ENCODE data around the gene TRAPPC11.

TRAPPC11 gene

DNA sequence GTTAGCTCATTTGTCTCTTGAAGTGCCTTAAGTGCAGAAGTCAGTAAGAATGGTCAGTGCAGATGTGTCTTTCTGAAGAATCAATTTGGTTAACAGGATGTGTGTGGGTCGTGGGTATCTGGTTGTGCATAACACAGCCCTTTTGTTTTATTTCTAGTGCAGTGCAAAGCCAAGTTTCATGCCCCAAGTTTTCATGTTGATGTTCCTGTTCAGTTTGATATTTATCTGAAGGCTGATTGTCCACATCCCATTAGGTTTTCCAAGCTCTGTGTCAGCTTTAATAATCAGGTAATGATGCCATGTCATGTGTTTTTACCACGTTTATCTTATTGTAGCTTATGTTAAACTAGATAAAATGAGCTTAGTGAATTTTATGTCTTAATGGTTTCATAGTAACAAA is 27.4 kb downstream of the TRAPPC11 start:
- Histone ChIP-seq H3K36me3 (replicated peaks; ENCODE audit: low read depth, low read length) (no peaks in the 10 kb centered on the region), H3K4me3 (ENCODE audit: low read length) (no peak overlapping the region)

DNA sequence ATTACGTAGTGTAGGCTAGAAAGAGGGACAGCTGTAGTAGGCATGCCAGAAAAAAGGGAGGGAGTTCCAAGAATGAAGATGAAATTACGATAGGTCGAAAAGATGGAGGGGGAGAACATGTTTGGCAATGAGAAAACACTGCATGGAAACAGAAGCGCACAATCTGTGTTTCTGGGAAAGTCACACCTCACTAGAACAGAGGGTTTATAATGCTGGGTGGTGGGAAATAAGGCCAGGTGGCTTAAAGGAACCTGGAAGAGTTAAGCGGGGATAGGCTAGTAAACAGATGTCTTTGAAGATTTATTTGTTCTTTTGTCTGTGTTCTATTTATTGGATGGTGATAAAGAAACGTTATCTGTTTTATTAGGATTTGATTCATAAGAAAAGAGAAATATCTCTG is 29.1 kb downstream of the TRAPPC11 start:
- Histone ChIP-seq H3K9me3 (ENCODE audit: insufficient read depth, low read length) (no peaks in the 10 kb centered on the region), H3K36me3 (replicated peaks; ENCODE audit: low read depth, low read length) (no peaks in the 10 kb centered on the region), H3K4me3 (ENCODE audit: low read length) (no peak overlapping the region), H3K79me2 (ENCODE audit: low read length) (no peaks in the 10 kb centered on the region), H3K9ac (ENCODE audit: low read length) (no peak overlapping the region), H3K4me2 (ENCODE audit: low read length) (no peak overlapping the region), H3K27ac (ENCODE audit: low read length) (no peak overlapping the region), H2AFZ (ENCODE audit: low read depth, low read length) (no peak overlapping the region), H3K27me3 (ENCODE audit: low read depth, low read length) (no peaks in the 10 kb centered on the region), H3K4me1 (ENCODE audit: low read length) (no peaks in the 10 kb centered on the region), H4K20me1 (ENCODE audit: insufficient read depth, low read length) (no peaks in the 10 kb centered on the region)
- TF ChIP-seq EZH2phosphoT487 (IDR thresholded peaks at IDR 0.05; ENCODE audit: low read depth) = no peak
- TF ChIP-seq, protein P1, sequence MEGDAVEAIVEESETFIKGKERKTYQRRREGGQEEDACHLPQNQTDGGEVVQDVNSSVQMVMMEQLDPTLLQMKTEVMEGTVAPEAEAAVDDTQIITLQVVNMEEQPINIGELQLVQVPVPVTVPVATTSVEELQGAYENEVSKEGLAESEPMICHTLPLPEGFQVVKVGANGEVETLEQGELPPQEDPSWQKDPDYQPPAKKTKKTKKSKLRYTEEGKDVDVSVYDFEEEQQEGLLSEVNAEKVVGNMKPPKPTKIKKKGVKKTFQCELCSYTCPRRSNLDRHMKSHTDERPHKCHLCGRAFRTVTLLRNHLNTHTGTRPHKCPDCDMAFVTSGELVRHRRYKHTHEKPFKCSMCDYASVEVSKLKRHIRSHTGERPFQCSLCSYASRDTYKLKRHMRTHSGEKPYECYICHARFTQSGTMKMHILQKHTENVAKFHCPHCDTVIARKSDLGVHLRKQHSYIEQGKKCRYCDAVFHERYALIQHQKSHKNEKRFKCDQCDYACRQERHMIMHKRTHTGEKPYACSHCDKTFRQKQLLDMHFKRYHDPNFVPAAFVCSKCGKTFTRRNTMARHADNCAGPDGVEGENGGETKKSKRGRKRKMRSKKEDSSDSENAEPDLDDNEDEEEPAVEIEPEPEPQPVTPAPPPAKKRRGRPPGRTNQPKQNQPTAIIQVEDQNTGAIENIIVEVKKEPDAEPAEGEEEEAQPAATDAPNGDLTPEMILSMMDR (IDR thresholded peaks at IDR 0.05; ENCODE audit: low read depth, low read length) = no peak

More for the DNA sequence above, 27.4 kb downstream of the TRAPPC11 start:
- no peak overlapping the region for H3K27ac ChIP-seq (ENCODE audit: low read length)
- TF ChIP-seq EZH2phosphoT487 (IDR thresholded peaks at IDR 0.05; ENCODE audit: low read depth) = no peak
- TF ChIP-seq, protein P1 (IDR thresholded peaks at IDR 0.05; ENCODE audit: low read depth, low read length) = no peak
- H3K79me2 ChIP-seq (ENCODE audit: low read length) = no peaks in the 10 kb centered on the region
- H4K20me1 ChIP-seq (ENCODE audit: insufficient read depth, low read length) = no peaks in the 10 kb centered on the region
- H3K9me3 ChIP-seq (ENCODE audit: insufficient read depth, low read length) = no peaks in the 10 kb centered on the region
- no peaks in the 10 kb centered on the region for H3K27me3 ChIP-seq (ENCODE audit: low read depth, low read length)
- no peaks in the 10 kb centered on the region for H3K4me1 ChIP-seq (ENCODE audit: low read length)
- H3K9ac ChIP-seq (ENCODE audit: low read length) = no peak overlapping the region
- no peak overlapping the region for H3K4me2 ChIP-seq (ENCODE audit: low read length)
- no peak overlapping the region for H2AFZ ChIP-seq (ENCODE audit: low read depth, low read length)

DNA sequence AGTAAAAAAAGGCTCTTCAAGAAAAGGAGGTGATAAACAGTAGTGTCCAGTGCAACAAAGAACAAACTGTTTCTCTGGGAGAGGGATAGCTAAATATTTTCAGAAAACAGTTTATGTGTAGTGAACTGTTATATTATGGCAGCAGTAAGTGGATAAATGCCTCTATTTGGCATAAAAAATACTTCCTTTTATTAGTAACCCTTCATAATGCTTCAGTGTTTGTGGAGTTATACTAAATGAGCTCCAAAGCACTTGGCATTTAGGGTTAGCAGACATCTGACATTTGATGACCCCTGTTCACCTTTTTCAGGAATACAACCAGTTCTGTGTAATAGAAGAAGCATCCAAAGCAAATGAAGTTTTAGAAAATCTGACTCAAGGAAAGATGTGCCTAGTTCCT is 31.9 kb downstream of the TRAPPC11 start:
- no peaks in the 10 kb centered on the region for H3K27me3 ChIP-seq (ENCODE audit: low read depth, low read length)
- no peak overlapping the region for H3K9ac ChIP-seq (ENCODE audit: low read length)
- H3K36me3 ChIP-seq (replicated peaks; ENCODE audit: low read depth, low read length) = no peaks in the 10 kb centered on the region
- no peak overlapping the region for H3K4me2 ChIP-seq (ENCODE audit: low read length)
- no peak overlapping the region for H2AFZ ChIP-seq (ENCODE audit: low read depth, low read length)
- no peak overlapping the region for H3K4me3 ChIP-seq (ENCODE audit: low read length)
- H3K9me3 ChIP-seq (ENCODE audit: insufficient read depth, low read length) = no peaks in the 10 kb centered on the region
- H3K4me1 ChIP-seq (ENCODE audit: low read length) = no peaks in the 10 kb centered on the region
- H4K20me1 ChIP-seq (ENCODE audit: insufficient read depth, low read length) = no peaks in the 10 kb centered on the region
- TF ChIP-seq, protein P1 (IDR thresholded peaks at IDR 0.05; ENCODE audit: low read depth, low read length) = no peak
- no peak for TF ChIP-seq EZH2phosphoT487 (IDR thresholded peaks at IDR 0.05; ENCODE audit: low read depth)
- no peaks in the 10 kb centered on the region for H3K79me2 ChIP-seq (ENCODE audit: low read length)
- H3K27ac ChIP-seq (ENCODE audit: low read length) = no peak overlapping the region

DNA sequence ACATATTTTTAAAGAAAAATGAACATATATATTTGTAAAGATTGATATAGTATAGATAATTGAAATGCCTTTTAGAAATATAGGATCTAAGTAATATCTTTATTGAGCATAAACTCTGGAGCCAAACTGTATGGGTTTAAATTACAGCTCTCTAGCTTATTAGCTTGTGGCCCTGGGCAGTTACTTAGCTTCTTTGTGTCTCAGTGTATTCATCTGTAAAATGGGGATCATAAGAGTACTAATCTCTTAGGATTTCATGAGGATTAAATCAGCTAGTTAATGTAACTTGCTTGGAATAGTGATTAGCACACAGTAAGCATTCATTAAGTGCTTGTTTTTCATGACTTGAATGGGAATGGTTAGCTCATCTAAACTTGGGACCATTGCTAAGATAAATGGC is 32.8 kb downstream of the TRAPPC11 start:
- H2AFZ ChIP-seq (ENCODE audit: low read depth, low read length) = no peak overlapping the region
- no peaks in the 10 kb centered on the region for H3K79me2 ChIP-seq (ENCODE audit: low read length)
- no peaks in the 10 kb centered on the region for H3K27me3 ChIP-seq (ENCODE audit: low read depth, low read length)
- no peaks in the 10 kb centered on the region for H3K9me3 ChIP-seq (ENCODE audit: insufficient read depth, low read length)
- H3K4me1 ChIP-seq (ENCODE audit: low read length) = no peaks in the 10 kb centered on the region
- H3K4me2 ChIP-seq (ENCODE audit: low read length) = no peak overlapping the region
- no peak overlapping the region for H3K4me3 ChIP-seq (ENCODE audit: low read length)
- H3K27ac ChIP-seq (ENCODE audit: low read length) = no peak overlapping the region
- H3K9ac ChIP-seq (ENCODE audit: low read length) = no peak overlapping the region
- no peaks in the 10 kb centered on the region for H4K20me1 ChIP-seq (ENCODE audit: insufficient read depth, low read length)
- no peaks in the 10 kb centered on the region for H3K36me3 ChIP-seq (replicated peaks; ENCODE audit: low read depth, low read length)
- TF ChIP-seq, protein P1 (IDR thresholded peaks at IDR 0.05; ENCODE audit: low read depth, low read length) = no peak
- TF ChIP-seq EZH2phosphoT487 (IDR thresholded peaks at IDR 0.05; ENCODE audit: low read depth) = no peak

Measured in OCI-LY3 (cell line).